Measurements from ENCODE around the gene CMTM7. TPM values are rescaled to one million over a fixed set of nuclear protein-coding genes. Genes with fewer than 3 reads are reported as not detected.

The CMTM7 gene
- total and polyA plus RNA-seq, 2 experiments from 2014 or later: 32.2 to 93.6 TPM

GRCh38 chr3:32495085-32495484, 103.4 kb downstream of the CMTM7 start:
- Mint-ChIP-seq H3K27me3 (ENCODE audit: insufficient read depth, low read depth, poor library complexity) (no peaks in the 10 kb centered on the region), H3K9me3 (no peaks in the 10 kb centered on the region), H3K4me1 (no peaks in the 10 kb centered on the region), H3K4me3 (no peak overlapping the region), H3K36me3 (ENCODE audit: low read depth) (peaks cover 6% of the 10 kb centered on the region; the same call in 2 of the 3 replicates), H3K27ac (no peak overlapping the region)
- Histone ChIP-seq H3K79me2 (replicated peaks; ENCODE audit: insufficient read depth) (peaks cover 69% of the 10 kb centered on the region), H3K4me1 (ENCODE audit: insufficient read depth) (no peaks in the 10 kb centered on the region), H3K4me2 (no peak overlapping the region), H3K9me2 (ENCODE audit: insufficient read depth) (no peaks in the 10 kb centered on the region), H3K27ac (ENCODE audit: low read depth) (no peak overlapping the region), H3F3A (replicated peaks; ENCODE audit: low read depth) (no peaks in the 10 kb centered on the region), H3K36me3 (ENCODE audit: insufficient read depth) (no peaks in the 10 kb centered on the region), H4K20me1 (replicated peaks; ENCODE audit: insufficient read depth) (no peaks in the 10 kb centered on the region; the same call in 1 of the 2 replicates), H2AFZ (no peak overlapping the region), H3K27me3 (ENCODE audit: insufficient read depth) (no peaks in the 10 kb centered on the region), H3K4me3 (no peak overlapping the region)
- TF ChIP-seq, protein P1, sequence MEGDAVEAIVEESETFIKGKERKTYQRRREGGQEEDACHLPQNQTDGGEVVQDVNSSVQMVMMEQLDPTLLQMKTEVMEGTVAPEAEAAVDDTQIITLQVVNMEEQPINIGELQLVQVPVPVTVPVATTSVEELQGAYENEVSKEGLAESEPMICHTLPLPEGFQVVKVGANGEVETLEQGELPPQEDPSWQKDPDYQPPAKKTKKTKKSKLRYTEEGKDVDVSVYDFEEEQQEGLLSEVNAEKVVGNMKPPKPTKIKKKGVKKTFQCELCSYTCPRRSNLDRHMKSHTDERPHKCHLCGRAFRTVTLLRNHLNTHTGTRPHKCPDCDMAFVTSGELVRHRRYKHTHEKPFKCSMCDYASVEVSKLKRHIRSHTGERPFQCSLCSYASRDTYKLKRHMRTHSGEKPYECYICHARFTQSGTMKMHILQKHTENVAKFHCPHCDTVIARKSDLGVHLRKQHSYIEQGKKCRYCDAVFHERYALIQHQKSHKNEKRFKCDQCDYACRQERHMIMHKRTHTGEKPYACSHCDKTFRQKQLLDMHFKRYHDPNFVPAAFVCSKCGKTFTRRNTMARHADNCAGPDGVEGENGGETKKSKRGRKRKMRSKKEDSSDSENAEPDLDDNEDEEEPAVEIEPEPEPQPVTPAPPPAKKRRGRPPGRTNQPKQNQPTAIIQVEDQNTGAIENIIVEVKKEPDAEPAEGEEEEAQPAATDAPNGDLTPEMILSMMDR (conservative IDR thresholded peaks at IDR 0.05; ENCODE audit: low read depth in 2 of 2): no peak
- no peak for TF ChIP-seq ZNF331 (CRISPR knock-in tag; IDR thresholded peaks at IDR 0.05; ENCODE audit: low read depth)
- TF ChIP-seq, protein P2, sequence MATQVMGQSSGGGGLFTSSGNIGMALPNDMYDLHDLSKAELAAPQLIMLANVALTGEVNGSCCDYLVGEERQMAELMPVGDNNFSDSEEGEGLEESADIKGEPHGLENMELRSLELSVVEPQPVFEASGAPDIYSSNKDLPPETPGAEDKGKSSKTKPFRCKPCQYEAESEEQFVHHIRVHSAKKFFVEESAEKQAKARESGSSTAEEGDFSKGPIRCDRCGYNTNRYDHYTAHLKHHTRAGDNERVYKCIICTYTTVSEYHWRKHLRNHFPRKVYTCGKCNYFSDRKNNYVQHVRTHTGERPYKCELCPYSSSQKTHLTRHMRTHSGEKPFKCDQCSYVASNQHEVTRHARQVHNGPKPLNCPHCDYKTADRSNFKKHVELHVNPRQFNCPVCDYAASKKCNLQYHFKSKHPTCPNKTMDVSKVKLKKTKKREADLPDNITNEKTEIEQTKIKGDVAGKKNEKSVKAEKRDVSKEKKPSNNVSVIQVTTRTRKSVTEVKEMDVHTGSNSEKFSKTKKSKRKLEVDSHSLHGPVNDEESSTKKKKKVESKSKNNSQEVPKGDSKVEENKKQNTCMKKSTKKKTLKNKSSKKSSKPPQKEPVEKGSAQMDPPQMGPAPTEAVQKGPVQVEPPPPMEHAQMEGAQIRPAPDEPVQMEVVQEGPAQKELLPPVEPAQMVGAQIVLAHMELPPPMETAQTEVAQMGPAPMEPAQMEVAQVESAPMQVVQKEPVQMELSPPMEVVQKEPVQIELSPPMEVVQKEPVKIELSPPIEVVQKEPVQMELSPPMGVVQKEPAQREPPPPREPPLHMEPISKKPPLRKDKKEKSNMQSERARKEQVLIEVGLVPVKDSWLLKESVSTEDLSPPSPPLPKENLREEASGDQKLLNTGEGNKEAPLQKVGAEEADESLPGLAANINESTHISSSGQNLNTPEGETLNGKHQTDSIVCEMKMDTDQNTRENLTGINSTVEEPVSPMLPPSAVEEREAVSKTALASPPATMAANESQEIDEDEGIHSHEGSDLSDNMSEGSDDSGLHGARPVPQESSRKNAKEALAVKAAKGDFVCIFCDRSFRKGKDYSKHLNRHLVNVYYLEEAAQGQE (IDR thresholded peaks at IDR 0.05; ENCODE audit: unreplicated experiment): no peak
- no peak for TF ChIP-seq CREB1 (CRISPR knock-in tag; IDR thresholded peaks at IDR 0.05; ENCODE audit: low read depth)
- no peak for TF ChIP-seq EZH2phosphoT487 (IDR thresholded peaks at IDR 0.05; ENCODE audit: unreplicated experiment)
- TF ChIP-seq ZNF462 (CRISPR knock-in tag; IDR thresholded peaks at IDR 0.05): no peak
- TF ChIP-seq ZNF114 (CRISPR knock-in tag; IDR thresholded peaks at IDR 0.05): no peak
- TF ChIP-seq JUNB (IDR thresholded peaks at IDR 0.05; ENCODE audit: unreplicated experiment): no peak
- TF ChIP-seq EZH2 (IDR thresholded peaks at IDR 0.05; ENCODE audit: low read depth, unreplicated experiment): no peak
- no peak for ATAC-seq
- no peak for DNase-seq (ENCODE audit: low spot score)
